ENCODE measurements around the gene TAF4B. TPM values are rescaled to one million over a fixed set of nuclear protein-coding genes. Genes with fewer than 3 reads are reported as not detected.

Gene TAF4B
- total and polyA plus RNA-seq, 10 of the 15 experiments (the other 5 are each of a cell fraction or from before 2014, with no cell fraction given): 2.3 to 15.0 (median 12.2) TPM

GRCh38 chr18:26432651-26433424, 206.6 kb downstream of the TAF4B start (continued):
- no peak for TF ChIP-seq CUX1 (IDR thresholded peaks at IDR 0.05; ENCODE audit: insufficient replicate concordance, low read depth, low read length)
- no peak for TF ChIP-seq SRF (IDR thresholded peaks at IDR 0.05; ENCODE audit: low read depth in 2 of 2, low read length in 2 of 2)

- no peak overlapping the region for H3K4me3 ChIP-seq
- no peaks in the 10 kb centered on the region for H3K36me3 ChIP-seq (ENCODE audit: control insufficient read depth in 2 of 2, insufficient read depth in 2 of 2, low read length in 1 of 2)
- in situ Hi-C loops (cut with MboI) (no loop called here), intact Hi-C loops (cut with micrococcal nuclease; ENCODE audit: unreplicated experiment) (no loop called here)
- ChIA-PET RAD21 (ENCODE audit: unreplicated experiment) (interaction anchor here (0.7 to 1.1 kb wide), 2 partner anchors 29 to 235 kb away, joined by 3 read pairs; no protein-coding TSS in a partner anchor), POLR2A (no interaction called here), CTCF (interaction anchor here (1.0 kb wide), 2 partner anchors 12 to 29 kb away, joined by 3 read pairs; no protein-coding TSS in a partner anchor), SMC1A (ENCODE audit: uncharacterized antibody, unreplicated experiment) (no interaction called here)
- ATAC-seq: no peak
- no peak overlapping the region for H2AFZ ChIP-seq (ENCODE audit: control insufficient read depth, low read depth, low read length)
- DNase-seq (ENCODE audit: low read depth, low spot score): no peak
- no peaks in the 10 kb centered on the region for H3K9me3 ChIP-seq (replicated peaks; ENCODE audit: control insufficient read depth, insufficient read depth, low read length)
- no peak overlapping the region for H3K9ac ChIP-seq (ENCODE audit: control insufficient read depth, insufficient read depth, low read length)
- no peaks in the 10 kb centered on the region for H3K79me2 ChIP-seq (ENCODE audit: control insufficient read depth, insufficient read depth, low read length)
- no peak overlapping the region for H3K4me2 ChIP-seq (ENCODE audit: control insufficient read depth, insufficient read depth)
- peaks cover 13% of the 10 kb centered on the region for H3K4me1 ChIP-seq (ENCODE audit: control insufficient read depth, insufficient read depth, low read length)
- H3K27ac ChIP-seq (ENCODE audit: control insufficient read depth, insufficient read depth): no peak overlapping the region
- H3K27me3 ChIP-seq (replicated peaks in 1 of 2; ENCODE audit: control insufficient read depth in 2 of 2, insufficient read depth in 2 of 2, low read length in 1 of 2): no peaks in the 10 kb centered on the region
- no peaks in the 10 kb centered on the region for H4K20me1 ChIP-seq (ENCODE audit: control insufficient read depth, insufficient read depth)
- BruUV-seq (replicated peaks): no TSS peak
- FAIRE-seq: no peak
- 93% methylated on average over 2 of the region's 2 CpGs for WGBS (ENCODE audit: insufficient coverage, insufficient replicate concordance, low lambda C conversion rate, missing lambda C conversion rate)
- TF ChIP-seq MTA3 (IDR thresholded peaks at IDR 0.05; ENCODE audit: borderline replicate concordance, low read length) (no peak), MXI1 (IDR thresholded peaks at IDR 0.05; ENCODE audit: low read depth, low read length) (no peak), TCF12 (IDR thresholded peaks at IDR 0.05; ENCODE audit: low read depth, low read length) (no peak), SREBF2 (IDR thresholded peaks at IDR 0.05; ENCODE audit: low read length) (no peak), ATF2 (IDR thresholded peaks at IDR 0.05; ENCODE audit: low read length) (no peak), KDM1A (IDR thresholded peaks at IDR 0.05; ENCODE audit: borderline replicate concordance) (no peak), ZZZ3 (IDR thresholded peaks at IDR 0.05; ENCODE audit: control insufficient read depth, insufficient read length, low read depth) (no peak), MEF2A (IDR thresholded peaks at IDR 0.05; ENCODE audit: insufficient read depth, low read depth, low read length) (no peak), POLR2AphosphoS5 (IDR thresholded peaks at IDR 0.05; ENCODE audit: low read length) (no peak), BACH1 (IDR thresholded peaks at IDR 0.05; ENCODE audit: borderline replicate concordance) (no peak), BMI1 (IDR thresholded peaks at IDR 0.05; ENCODE audit: borderline replicate concordance) (no peak), SIX5 (IDR thresholded peaks at IDR 0.05; ENCODE audit: low read depth, low read length, severe bottlenecking) (no peak), ESRRA (IDR thresholded peaks at IDR 0.05; ENCODE audit: low read length) (no peak), RUNX3 (IDR thresholded peaks at IDR 0.05; ENCODE audit: low read length) (no peak), FOS (IDR thresholded peaks at IDR 0.05; ENCODE audit: borderline replicate concordance, extremely low read depth, insufficient read length) (no peak), STAT3 (IDR thresholded peaks at IDR 0.05; ENCODE audit: low read depth, low read length) (no peak)
These were observed 208.6 kb downstream of the TAF4B start for GRCh38 chr18:26434887-26435286.

Data from GM12878 (cell line).